HG02759 (cell line): ENCODE results near the gene CSMD2.

Experiments
- ATAC-seq: cut with Tn5 transposase; IDR thresholded peaks from one replicate; pipeline ENCODE4 v1.9.1; 2021; ENCODE audit warnings: mild to moderate bottlenecking, moderate library complexity; ENCODE audit not compliant: unreplicated experiment

The CSMD2 gene

GRCh38 chr1:33824971-33825370 lies 340.1 kb downstream of the CSMD2 start:
- ATAC-seq: no peak

GRCh38 chr1:33824321-33824720 lies 340.7 kb downstream of the CSMD2 start:
- no peak for ATAC-seq

DNA sequence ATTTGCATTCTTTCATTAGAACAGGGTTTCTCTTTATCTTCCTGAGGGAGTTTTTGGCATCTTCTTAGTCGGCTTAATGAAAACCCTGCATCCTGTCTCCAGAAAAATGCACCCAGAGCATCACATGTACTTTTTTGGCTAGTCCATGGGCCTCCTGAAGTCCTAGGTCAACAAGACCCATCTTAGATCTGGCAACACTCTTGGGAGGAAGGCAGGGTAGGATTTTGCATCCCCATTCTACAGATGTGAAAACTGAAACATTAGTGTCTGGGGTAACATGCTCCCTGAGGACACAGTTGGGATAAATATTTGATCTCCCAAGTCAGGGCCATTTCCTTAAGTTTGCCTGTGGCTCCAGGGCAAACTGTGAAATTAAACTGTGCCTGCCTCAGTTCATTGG lies 341.2 kb downstream of the CSMD2 start:
- ATAC-seq: no peak

DNA sequence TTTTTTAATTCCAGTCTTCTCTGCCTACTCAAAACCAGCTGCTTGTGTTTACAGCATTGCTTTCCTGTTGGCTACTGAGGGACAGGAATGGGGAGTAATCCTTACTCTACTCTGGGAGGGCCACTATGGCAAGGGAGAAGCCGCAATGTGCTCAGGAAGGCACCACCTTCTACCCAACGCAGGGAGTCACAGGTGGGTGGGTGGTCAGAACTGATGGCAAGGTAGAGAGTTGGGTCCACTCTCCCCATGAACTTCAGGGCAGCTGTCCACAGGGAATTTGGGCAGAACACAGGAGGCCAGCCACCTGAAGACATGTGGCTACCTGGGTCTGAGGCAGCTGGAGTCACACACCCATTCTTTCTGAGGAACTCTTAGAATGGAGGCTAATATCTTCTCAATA lies 341.6 kb downstream of the CSMD2 start:
- ATAC-seq: no peak

- ATAC-seq: no peak
These were observed 342.6 kb downstream of the CSMD2 start for GRCh38 chr1:33822396-33822795.

GRCh38 chr1:33821291-33821690 lies 343.7 kb downstream of the CSMD2 start:
- no peak for ATAC-seq

DNA sequence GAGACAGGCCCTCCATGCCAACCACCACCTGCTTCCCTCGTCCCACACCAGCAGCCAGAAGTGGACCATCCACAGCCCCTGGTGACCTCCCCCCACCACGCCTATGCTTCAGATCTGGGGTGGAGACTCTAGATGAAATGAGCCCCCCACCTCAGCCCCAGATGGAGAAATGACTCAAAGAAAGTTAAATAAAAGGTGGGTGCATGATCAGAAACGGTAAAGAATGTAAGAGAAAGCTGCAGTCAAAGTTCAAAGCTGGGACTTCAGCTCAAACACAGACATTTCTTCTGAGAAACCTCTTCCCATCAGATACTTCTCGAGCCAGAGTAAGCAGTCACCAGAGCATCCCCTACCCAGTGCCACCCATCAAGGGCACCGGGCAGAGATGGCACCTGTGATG lies 344.2 kb downstream of the CSMD2 start:
- no peak for ATAC-seq

- ATAC-seq: no peak
These were observed 345.1 kb downstream of the CSMD2 start for GRCh38 chr1:33819913-33820311.

GRCh38 chr1:33819290-33819912 lies 345.6 kb downstream of the CSMD2 start:
- no peak for ATAC-seq

DNA sequence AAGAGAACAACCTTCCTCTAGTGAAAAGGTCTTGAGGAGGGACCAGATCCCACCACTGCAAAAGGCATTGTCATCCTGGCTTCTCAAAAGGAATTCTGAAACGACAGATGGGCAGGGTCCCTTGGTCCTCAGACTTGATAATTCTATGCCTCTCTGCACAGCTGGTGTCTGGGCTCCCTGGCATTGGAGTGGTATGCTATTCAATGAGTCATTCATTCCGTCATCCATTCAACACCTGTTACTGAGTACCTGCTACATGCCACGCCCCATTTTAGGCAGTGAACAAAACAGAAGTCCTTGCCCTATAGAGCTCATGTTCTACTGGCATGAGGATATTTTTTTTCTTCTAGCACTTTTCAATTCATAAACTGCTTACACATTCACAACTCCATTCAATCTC lies 347.0 kb downstream of the CSMD2 start:
- ATAC-seq: no peak

DNA sequence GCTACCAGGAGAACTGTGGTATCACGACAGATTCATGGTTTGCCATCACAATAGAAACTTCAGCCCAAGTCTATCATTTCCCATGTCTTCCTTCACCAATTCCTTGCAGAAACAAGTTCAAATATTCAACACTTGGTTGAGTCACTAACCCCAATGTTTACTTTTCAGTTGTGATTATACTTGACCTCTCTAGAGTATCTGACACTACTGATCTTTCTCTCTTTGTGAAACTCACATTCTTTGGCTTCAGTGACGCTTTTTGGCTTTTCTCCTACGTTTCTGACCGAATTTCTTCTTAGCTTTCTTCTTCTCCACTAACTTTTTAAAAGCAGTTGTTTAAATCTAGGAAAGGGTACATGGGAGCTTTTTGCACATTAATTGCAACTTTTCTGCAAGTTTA lies 350.0 kb downstream of the CSMD2 start:
- ATAC-seq: no peak

- no peak for ATAC-seq
These were observed 350.9 kb downstream of the CSMD2 start for GRCh38 chr1:33814166-33814565.

GRCh38 chr1:33810571-33810970 lies 354.5 kb downstream of the CSMD2 start:
- ATAC-seq: no peak

DNA sequence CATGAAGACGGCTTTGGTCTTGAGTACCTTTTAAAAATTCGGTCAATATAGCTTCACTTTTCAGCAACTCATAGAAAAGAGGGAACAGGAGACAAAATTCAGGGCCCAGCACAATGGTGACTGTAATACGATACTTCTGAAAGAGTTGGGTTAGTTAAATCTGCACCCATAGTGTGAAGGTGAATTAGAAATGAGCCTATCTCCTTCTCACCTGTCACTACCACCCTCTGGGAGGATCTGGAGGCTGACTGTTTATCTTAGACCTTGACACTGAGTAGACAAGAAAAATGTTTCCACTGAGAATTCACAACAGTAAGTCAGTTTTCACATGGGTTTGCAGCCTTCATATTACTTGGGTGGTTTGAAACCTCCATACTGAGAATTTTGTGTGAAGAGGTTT lies 359.0 kb downstream of the CSMD2 start:
- no peak for ATAC-seq

DNA sequence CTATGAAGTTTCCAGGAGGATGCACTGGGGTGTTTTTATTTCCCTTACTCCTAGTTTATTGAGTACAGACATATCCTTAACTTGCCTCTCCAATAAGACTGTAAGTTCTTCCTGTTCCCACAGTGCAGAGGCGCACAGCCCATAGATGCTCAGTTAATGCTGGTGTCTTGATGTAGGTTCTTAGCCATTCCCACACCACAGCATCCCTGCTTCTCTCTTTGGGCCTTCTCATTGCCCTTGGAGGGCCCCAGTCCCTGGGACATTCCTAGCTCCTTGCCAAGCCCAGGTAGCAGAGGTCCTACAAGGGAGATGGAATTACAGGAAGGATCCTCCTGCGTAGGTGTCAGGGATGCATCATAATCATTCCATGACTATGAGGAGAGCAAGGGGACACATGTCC lies 362.8 kb downstream of the CSMD2 start:
- ATAC-seq: no peak

- no peak for ATAC-seq
These were observed 367.2 kb downstream of the CSMD2 start for GRCh38 chr1:33797849-33798248.

DNA sequence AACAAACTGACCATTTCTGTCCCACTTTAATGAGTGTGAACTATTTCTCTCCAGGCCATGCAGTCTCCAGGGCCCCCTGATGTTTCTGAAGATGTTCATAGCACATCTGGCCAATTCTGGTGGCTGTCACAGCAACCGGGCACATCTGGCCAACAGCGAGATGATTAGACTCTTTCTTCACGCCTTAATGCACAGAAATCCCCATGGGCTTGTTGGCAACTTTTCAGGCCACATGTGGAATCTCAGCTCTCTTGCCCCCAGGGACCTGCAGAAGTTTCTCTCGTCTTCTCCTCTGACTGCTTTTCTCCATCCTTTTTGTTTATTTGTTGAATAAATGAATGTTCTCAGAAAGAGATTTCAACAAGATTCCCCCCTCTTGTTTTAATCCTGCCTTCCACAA lies 372.4 kb downstream of the CSMD2 start:
- ATAC-seq: no peak

GRCh38 chr1:33792216-33792615 lies 372.8 kb downstream of the CSMD2 start:
- no peak for ATAC-seq

- no peak for ATAC-seq
These were observed 373.8 kb downstream of the CSMD2 start for GRCh38 chr1:33791251-33791650.

- no peak for ATAC-seq
These were observed 374.5 kb downstream of the CSMD2 start for GRCh38 chr1:33790577-33790976.

DNA sequence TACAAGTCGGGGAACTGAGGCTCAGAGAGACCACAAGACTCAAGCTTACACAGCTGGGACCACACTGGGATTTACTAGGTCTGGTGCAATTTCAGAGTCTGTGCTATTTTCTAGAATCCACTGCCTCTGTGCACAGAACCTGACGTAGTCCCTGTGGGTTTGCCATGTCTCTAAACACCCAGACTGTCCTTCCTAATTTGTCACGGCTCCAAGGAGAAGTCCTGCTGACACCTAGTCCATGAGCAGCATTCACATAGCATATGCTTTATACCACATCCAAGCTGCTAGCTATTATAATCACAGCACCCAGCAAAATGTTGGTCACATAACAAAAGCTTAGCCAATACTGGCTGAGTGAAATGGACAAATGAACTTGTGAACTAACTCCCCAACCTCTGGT lies 380.2 kb downstream of the CSMD2 start:
- no peak for ATAC-seq

GRCh38 chr1:33782776-33783175 lies 382.3 kb downstream of the CSMD2 start:
- ATAC-seq: no peak

DNA sequence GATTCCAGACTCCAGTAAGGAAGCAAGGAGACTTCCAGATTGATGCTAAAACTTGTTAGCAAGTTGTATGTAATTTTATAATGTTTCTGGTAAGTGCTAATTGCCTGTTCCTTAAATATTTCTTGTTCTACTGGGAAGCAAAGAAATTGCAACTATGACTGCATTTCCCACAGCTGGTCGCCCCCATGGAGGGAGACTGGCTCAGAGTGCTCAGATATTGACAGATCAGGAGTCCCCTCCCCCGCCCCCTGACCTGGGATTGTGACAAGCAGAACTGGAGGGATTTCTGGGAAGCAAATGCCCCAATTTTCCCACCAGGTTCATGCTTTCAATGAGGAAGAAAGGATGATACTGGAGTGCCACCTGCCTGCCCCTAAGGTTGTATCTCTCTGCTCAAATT lies 383.4 kb downstream of the CSMD2 start:
- ATAC-seq: no peak

DNA sequence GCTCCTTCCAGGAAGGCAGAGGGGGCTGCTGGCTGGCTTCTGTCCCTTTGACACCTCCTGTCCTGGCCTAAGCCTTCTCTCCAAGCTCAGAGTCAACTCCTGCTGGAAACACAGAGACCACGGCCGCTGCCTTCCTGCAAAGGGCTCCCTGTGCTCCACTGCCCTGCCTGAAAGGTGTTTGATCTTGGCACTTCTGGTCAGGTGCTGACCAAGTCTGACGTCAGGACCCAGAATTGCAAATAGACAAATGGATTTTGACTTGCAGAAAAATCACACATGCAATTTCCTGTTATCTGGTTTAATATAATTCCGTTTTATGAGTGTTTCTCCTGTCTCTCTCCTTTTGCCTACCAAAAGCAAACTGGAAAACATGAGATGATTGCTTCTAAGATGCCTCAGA lies 387.7 kb downstream of the CSMD2 start:
- no peak for ATAC-seq
